Measurements from ENCODE around the gene TNNI3K. TPM values are rescaled to one million over a fixed set of nuclear protein-coding genes. Genes with fewer than 3 reads are reported as not detected.

The TNNI3K gene
- total RNA-seq, 1 experiment from 2014 or later, result not detected

DNA sequence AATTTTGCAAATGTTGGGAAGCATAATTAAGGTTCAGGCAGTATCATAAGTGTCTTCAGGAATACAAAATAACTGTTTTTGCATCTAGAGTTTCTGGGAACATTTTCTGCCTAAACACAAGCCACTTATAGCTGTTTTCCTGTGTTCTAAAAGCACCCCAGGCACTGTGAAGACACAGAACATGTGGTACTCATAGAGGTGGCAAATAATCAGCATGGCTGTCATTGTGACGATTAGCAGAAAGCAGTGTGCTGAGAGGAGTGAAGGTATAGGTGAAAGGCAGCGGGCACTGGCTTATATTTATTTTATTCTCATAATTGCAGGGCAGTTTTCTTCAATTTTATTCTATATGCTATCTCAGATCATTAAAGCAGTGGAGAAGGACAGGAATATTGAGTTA, 157.7 kb downstream of the TNNI3K start:
- CTCF ChIA-PET, result no interaction called here
- POLR2A ChIA-PET (ENCODE audit: unreplicated experiment), result no interaction called here
- no peaks in the 10 kb centered on the region for H3K9me3 ChIP-seq (ENCODE audit: low read length)
- H3K27me3 ChIP-seq (ENCODE audit: low read length), result 0 out of 2 replicates have a peak, but pooled peaks cover 9% of the 10 kb centered on the region
- H3K4me3 ChIP-seq (ENCODE audit: low read length), result no peak overlapping the region
- no peaks in the 10 kb centered on the region for H3K79me2 ChIP-seq (ENCODE audit: low read length)
- no peaks in the 10 kb centered on the region for H4K20me1 ChIP-seq (ENCODE audit: low read length)
- intact Hi-C loops (cut with micrococcal nuclease), result no loop called here
- H3K36me3 ChIP-seq (ENCODE audit: low read depth, low read length), result no peaks in the 10 kb centered on the region
- no peaks in the 10 kb centered on the region for H3K4me1 ChIP-seq (ENCODE audit: insufficient read depth, low read length)
- no TSS peak for BruUV-seq (replicated peaks)
- no peak overlapping the region for H3K4me2 ChIP-seq (ENCODE audit: low read length)
- H3F3A ChIP-seq (ENCODE audit: low read length, unreplicated experiment), result no peaks in the 10 kb centered on the region
- no peak overlapping the region for H3K9ac ChIP-seq (ENCODE audit: low read length)
- TF ChIP-seq, protein P1, sequence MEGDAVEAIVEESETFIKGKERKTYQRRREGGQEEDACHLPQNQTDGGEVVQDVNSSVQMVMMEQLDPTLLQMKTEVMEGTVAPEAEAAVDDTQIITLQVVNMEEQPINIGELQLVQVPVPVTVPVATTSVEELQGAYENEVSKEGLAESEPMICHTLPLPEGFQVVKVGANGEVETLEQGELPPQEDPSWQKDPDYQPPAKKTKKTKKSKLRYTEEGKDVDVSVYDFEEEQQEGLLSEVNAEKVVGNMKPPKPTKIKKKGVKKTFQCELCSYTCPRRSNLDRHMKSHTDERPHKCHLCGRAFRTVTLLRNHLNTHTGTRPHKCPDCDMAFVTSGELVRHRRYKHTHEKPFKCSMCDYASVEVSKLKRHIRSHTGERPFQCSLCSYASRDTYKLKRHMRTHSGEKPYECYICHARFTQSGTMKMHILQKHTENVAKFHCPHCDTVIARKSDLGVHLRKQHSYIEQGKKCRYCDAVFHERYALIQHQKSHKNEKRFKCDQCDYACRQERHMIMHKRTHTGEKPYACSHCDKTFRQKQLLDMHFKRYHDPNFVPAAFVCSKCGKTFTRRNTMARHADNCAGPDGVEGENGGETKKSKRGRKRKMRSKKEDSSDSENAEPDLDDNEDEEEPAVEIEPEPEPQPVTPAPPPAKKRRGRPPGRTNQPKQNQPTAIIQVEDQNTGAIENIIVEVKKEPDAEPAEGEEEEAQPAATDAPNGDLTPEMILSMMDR (conservative IDR thresholded peaks at IDR 0.05; ENCODE audit: low read depth, low read length), result no peak
- TF ChIP-seq EZH2phosphoT487 (IDR thresholded peaks at IDR 0.05; ENCODE audit: borderline replicate concordance, low read length) (no peak), EZH2 (IDR thresholded peaks at IDR 0.05; ENCODE audit: low read length, unreplicated experiment) (no peak)
- no peak overlapping the region for H2AFZ ChIP-seq (ENCODE audit: low read length)
- no peak for ATAC-seq
- H3K27ac ChIP-seq (ENCODE audit: low read length), result no peak overlapping the region
- H3K9me2 ChIP-seq (replicated peaks; ENCODE audit: low read length), result no peaks in the 10 kb centered on the region
- DNase-seq, result no peak

DNA sequence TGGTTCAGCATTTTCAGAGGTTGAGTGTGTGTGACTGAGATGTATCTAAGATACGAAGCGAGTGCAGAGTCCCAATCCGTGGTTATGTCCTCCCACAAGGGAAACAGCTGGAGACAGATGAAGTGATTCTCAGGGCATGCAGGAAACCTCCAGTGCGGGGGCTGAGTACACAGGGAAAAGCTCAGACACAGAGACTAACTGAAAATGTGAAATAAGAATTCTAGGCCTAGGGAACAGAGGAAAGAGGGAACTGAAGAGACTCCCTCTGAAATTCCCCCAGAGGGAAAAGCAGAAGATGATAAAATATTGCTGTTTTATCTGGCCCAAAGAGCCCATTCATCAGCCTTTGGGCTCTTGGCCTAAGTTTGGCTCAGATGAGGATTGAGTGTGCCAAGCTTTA, 160.4 kb downstream of the TNNI3K start:
- Histone ChIP-seq H3K9me2 (replicated peaks; ENCODE audit: low read length) (no peaks in the 10 kb centered on the region; the same call in 1 of the 2 replicates), H3F3A (ENCODE audit: low read length, unreplicated experiment) (no peaks in the 10 kb centered on the region), H3K27ac (ENCODE audit: low read length) (no peak overlapping the region), H3K27me3 (ENCODE audit: low read length) (no peaks in the 10 kb centered on the region), H3K9me3 (ENCODE audit: low read length) (no peaks in the 10 kb centered on the region), H2AFZ (ENCODE audit: low read length) (no peak overlapping the region), H4K20me1 (ENCODE audit: low read length) (no peaks in the 10 kb centered on the region), H3K4me3 (ENCODE audit: low read length) (no peak overlapping the region), H3K4me2 (ENCODE audit: low read length) (no peak overlapping the region), H3K36me3 (ENCODE audit: low read depth, low read length) (no peaks in the 10 kb centered on the region), H3K79me2 (ENCODE audit: low read length) (no peaks in the 10 kb centered on the region), H3K9ac (ENCODE audit: low read length) (no peak overlapping the region), H3K4me1 (ENCODE audit: insufficient read depth, low read length) (no peaks in the 10 kb centered on the region)
- ChIA-PET POLR2A (ENCODE audit: unreplicated experiment) (no interaction called here), CTCF (no interaction called here)
- DNase-seq (no peak), ATAC-seq (no peak)
- intact Hi-C loops (cut with micrococcal nuclease), result no loop called here
- BruUV-seq (replicated peaks), result no TSS peak
- TF ChIP-seq, protein P1 (conservative IDR thresholded peaks at IDR 0.05; ENCODE audit: low read depth, low read length), result no peak
- TF ChIP-seq EZH2 (IDR thresholded peaks at IDR 0.05; ENCODE audit: low read length, unreplicated experiment) (no peak), EZH2phosphoT487 (IDR thresholded peaks at IDR 0.05; ENCODE audit: borderline replicate concordance, low read length) (no peak)

- H3K79me2 ChIP-seq (ENCODE audit: low read length), result no peaks in the 10 kb centered on the region
- ChIA-PET CTCF (no interaction called here), POLR2A (ENCODE audit: unreplicated experiment) (no interaction called here)
- no peaks in the 10 kb centered on the region for H3K27me3 ChIP-seq (ENCODE audit: low read length)
- H4K20me1 ChIP-seq (ENCODE audit: low read length), result no peaks in the 10 kb centered on the region
- DNase-seq (no peak), ATAC-seq (no peak)
- no peaks in the 10 kb centered on the region; the same call in 1 of the 2 replicates for H3K9me2 ChIP-seq (replicated peaks; ENCODE audit: low read length)
- H2AFZ ChIP-seq (ENCODE audit: low read length), result no peak overlapping the region
- H3F3A ChIP-seq (ENCODE audit: low read length, unreplicated experiment), result no peaks in the 10 kb centered on the region
- intact Hi-C loops (cut with micrococcal nuclease), result no loop called here
- H3K4me1 ChIP-seq (ENCODE audit: insufficient read depth, low read length), result no peaks in the 10 kb centered on the region
- H3K9me3 ChIP-seq (ENCODE audit: low read length), result no peaks in the 10 kb centered on the region
- TF ChIP-seq EZH2 (IDR thresholded peaks at IDR 0.05; ENCODE audit: low read length, unreplicated experiment) (no peak), EZH2phosphoT487 (IDR thresholded peaks at IDR 0.05; ENCODE audit: borderline replicate concordance, low read length) (no peak)
- TF ChIP-seq, protein P1 (conservative IDR thresholded peaks at IDR 0.05; ENCODE audit: low read depth, low read length), result no peak
- no peak overlapping the region for H3K9ac ChIP-seq (ENCODE audit: low read length)
- BruUV-seq (replicated peaks), result no TSS peak
- no peak overlapping the region for H3K27ac ChIP-seq (ENCODE audit: low read length)
- no peak overlapping the region for H3K4me3 ChIP-seq (ENCODE audit: low read length)
- no peaks in the 10 kb centered on the region for H3K36me3 ChIP-seq (ENCODE audit: low read depth, low read length)
- H3K4me2 ChIP-seq (ENCODE audit: low read length), result no peak overlapping the region
Measured at GRCh38 chr1:74396462-74396861, 161.3 kb downstream of the TNNI3K start.
